Activated naive CD4-positive, alpha-beta T cell treated with anti-CD3 and anti-CD28 coated beads for 36 hours (primary cell): Measurements from ENCODE around the gene TIAM2. TPM values are rescaled to one million over a fixed set of nuclear protein-coding genes. Genes with fewer than 3 reads are reported as not detected.
A peak's percentile ranks its signal among the peaks of the same experiment; 100 is the strongest.
"Not testable (repeated sequence)": the region's sequence is repeated elsewhere in the genome, so short reads cannot be mapped to it uniquely, and the experiment has no call there.

Experiments used
- CTCF ChIA-PET: fragments of 350-600 bp; sonication (Branson Sonifier 250); formaldehyde crosslinking; loops from one replicate; lab custom pipeline; 2021; ENCODE audit warnings: antibody characterized with exemption; lab: Charles Lee
- DNase-seq: peaks from one replicate; pipeline ENCODE4 v3.0.0-alpha.2; 2020
- H3K27ac Mint-ChIP-seq: one replicate; pipeline ENCODE4 v1.8.0; 2021; ENCODE audit warnings: mild to moderate bottlenecking, mixed read lengths
- H3K27me3 Mint-ChIP-seq: one replicate; pipeline ENCODE4 v1.8.0; 2021; ENCODE audit warnings: low read depth, mixed read lengths
- H3K36me3 Mint-ChIP-seq: one replicate; pipeline ENCODE4 v1.8.0; 2021; ENCODE audit warnings: low read depth, mixed read lengths
- H3K4me1 Mint-ChIP-seq: one replicate; pipeline ENCODE4 v1.8.0; 2021; ENCODE audit warnings: low read depth, mixed read lengths
- H3K4me3 Mint-ChIP-seq: one replicate; pipeline ENCODE4 v1.8.0; 2021; ENCODE audit warnings: mild to moderate bottlenecking, moderate library complexity, mixed read lengths
- H3K9me3 Mint-ChIP-seq: one replicate; pipeline ENCODE4 v1.8.0; 2021; ENCODE audit warnings: mixed read lengths
- intact Hi-C: fragments of 100-400 bp; cut with micrococcal nuclease; formaldehyde crosslinking; loops from one replicate; pipeline ENCODE4 v1.15.1; 2023
- total RNA-seq, 2 experiments: library from RNA; stranded (reverse); gene quantifications; one replicate each; pipeline ENCODE4 v1.2.3, GENCODE V29; 2021

Gene TIAM2
- total RNA-seq, 2 experiments from 2014 or later: 1.6 to 3.0 TPM

- H3K27me3 Mint-ChIP-seq: no peaks in the 10 kb centered on the region
- CTCF ChIA-PET: interaction anchor here (0.6 to 1.4 kb wide), 3 partner anchors 26 to 285 kb away, joined by 3 to 6 read pairs (median 4); no protein-coding TSS in a partner anchor
- H3K36me3 Mint-ChIP-seq: no peaks in the 10 kb centered on the region
- H3K27ac Mint-ChIP-seq: no peak overlapping the region
- H3K9me3 Mint-ChIP-seq: no peaks in the 10 kb centered on the region
- no peak for DNase-seq
- H3K4me1 Mint-ChIP-seq: no peaks in the 10 kb centered on the region
- intact Hi-C loops: no loop called here
- no peak overlapping the region for H3K4me3 Mint-ChIP-seq
These were observed 217.7 kb downstream of the TIAM2 start for GRCh38 chr6:155212616-155213380.

GRCh38 chr6:155213611-155214372 is 218.7 kb downstream of the TIAM2 start:
- Mint-ChIP-seq H3K4me1 (no peaks in the 10 kb centered on the region), H3K27me3 (no peaks in the 10 kb centered on the region), H3K9me3 (no peaks in the 10 kb centered on the region), H3K36me3 (no peaks in the 10 kb centered on the region), H3K4me3 (no peak overlapping the region), H3K27ac (no peak overlapping the region)
- DNase-seq: no peak
- CTCF ChIA-PET: interaction anchor here (0.9 to 1.4 kb wide), 3 partner anchors 9 to 286 kb away, joined by 3 to 6 read pairs (median 3); no protein-coding TSS in a partner anchor
- intact Hi-C loops: no loop called here

GRCh38 chr6:155215906-155216305 is 220.8 kb downstream of the TIAM2 start:
- H3K27me3 Mint-ChIP-seq: peaks cover 7% of the 10 kb centered on the region
- no peak overlapping the region for H3K27ac Mint-ChIP-seq
- intact Hi-C loops: no loop called here
- DNase-seq: no peak
- no peaks in the 10 kb centered on the region for H3K36me3 Mint-ChIP-seq
- no peaks in the 10 kb centered on the region for H3K9me3 Mint-ChIP-seq
- CTCF ChIA-PET: interaction anchor here (0.9 kb wide), 1 partner anchor 295 kb away, joined by 3 read pairs; no protein-coding TSS in a partner anchor
- H3K4me1 Mint-ChIP-seq: no peaks in the 10 kb centered on the region
- no peak overlapping the region for H3K4me3 Mint-ChIP-seq

- Mint-ChIP-seq H3K27me3 (peaks cover 7% of the 10 kb centered on the region), H3K4me1 (no peaks in the 10 kb centered on the region), H3K9me3 (no peaks in the 10 kb centered on the region), H3K4me3 (no peak overlapping the region), H3K27ac (no peak overlapping the region), H3K36me3 (no peaks in the 10 kb centered on the region)
- no peak for DNase-seq
- CTCF ChIA-PET: interaction anchor here (0.9 kb wide), 1 partner anchor 296 kb away, joined by 3 read pairs; no protein-coding TSS in a partner anchor
- intact Hi-C loops: no loop called here
These were observed 221.4 kb downstream of the TIAM2 start for GRCh38 chr6:155216312-155217046.

- H3K27me3 Mint-ChIP-seq, intact Hi-C loops, DNase-seq, H3K4me3 Mint-ChIP-seq, H3K9me3 Mint-ChIP-seq, H3K4me1 Mint-ChIP-seq, H3K36me3 Mint-ChIP-seq, H3K27ac Mint-ChIP-seq: not testable (repeated sequence)
- CTCF ChIA-PET: interaction anchor here (1.1 kb wide), 1 partner anchor 30 kb away, joined by 3 read pairs; no protein-coding TSS in a partner anchor
These were observed 223.6 kb downstream of the TIAM2 start for GRCh38 chr6:155218711-155219110.

- no peak overlapping the region for H3K27ac Mint-ChIP-seq
- H3K4me3 Mint-ChIP-seq: no peak overlapping the region
- H3K4me1 Mint-ChIP-seq: peaks cover 13% of the 10 kb centered on the region
- intact Hi-C loops: no loop called here
- peaks cover 7% of the 10 kb centered on the region for H3K27me3 Mint-ChIP-seq
- H3K9me3 Mint-ChIP-seq: no peaks in the 10 kb centered on the region
- CTCF ChIA-PET: interaction anchor here (1.1 kb wide), 1 partner anchor 31 kb away, joined by 3 read pairs; no protein-coding TSS in a partner anchor
- no peaks in the 10 kb centered on the region for H3K36me3 Mint-ChIP-seq
- DNase-seq: no peak
These were observed 224.2 kb downstream of the TIAM2 start for GRCh38 chr6:155219299-155219698.

GRCh38 chr6:155219858-155220301 is 224.8 kb downstream of the TIAM2 start:
- CTCF ChIA-PET: interaction anchor here (0.6 kb wide), 1 partner anchor 42 kb away, joined by 3 read pairs; no protein-coding TSS in a partner anchor
- H3K27me3 Mint-ChIP-seq: peaks cover 7% of the 10 kb centered on the region

GRCh38 chr6:155221086-155221485 is 226.0 kb downstream of the TIAM2 start:
- intact Hi-C loops: loop anchor here (5.0 kb wide), 1 partner anchor 614 kb away; no protein-coding TSS in a partner anchor
- H3K27ac Mint-ChIP-seq: no peak overlapping the region
- H3K4me1 Mint-ChIP-seq: peaks cover 25% of the 10 kb centered on the region
- H3K4me3 Mint-ChIP-seq: no peak overlapping the region
- peaks cover 7% of the 10 kb centered on the region for H3K27me3 Mint-ChIP-seq
- H3K36me3 Mint-ChIP-seq: no peaks in the 10 kb centered on the region
- H3K9me3 Mint-ChIP-seq: no peaks in the 10 kb centered on the region
- no peak for DNase-seq
- CTCF ChIA-PET: interaction anchor here (0.9 kb wide), 1 partner anchor 12 kb away, joined by 3 read pairs; no protein-coding TSS in a partner anchor

More at GRCh38 chr6:155219858-155220301, 224.8 kb downstream of the TIAM2 start:
- H3K4me3 Mint-ChIP-seq: no peak overlapping the region
- H3K9me3 Mint-ChIP-seq: no peaks in the 10 kb centered on the region
- H3K36me3 Mint-ChIP-seq: no peaks in the 10 kb centered on the region
- no peak for DNase-seq
- intact Hi-C loops: loop anchor here (5.0 kb wide), 1 partner anchor 613 kb away; no protein-coding TSS in a partner anchor
- peaks cover 19% of the 10 kb centered on the region for H3K4me1 Mint-ChIP-seq
- no peak overlapping the region for H3K27ac Mint-ChIP-seq

GRCh38 chr6:155222506-155222905 is 227.4 kb downstream of the TIAM2 start:
- Mint-ChIP-seq H3K4me1 (peaks cover 25% of the 10 kb centered on the region), H3K36me3 (no peaks in the 10 kb centered on the region), H3K27me3 (peaks cover 15% of the 10 kb centered on the region), H3K4me3 (no peak overlapping the region), H3K27ac (no peak overlapping the region), H3K9me3 (no peaks in the 10 kb centered on the region)
- DNase-seq: no peak
- CTCF ChIA-PET: interaction anchor here (0.6 to 1.8 kb wide), 4 partner anchors 8 to 354 kb away, joined by 3 to 7 read pairs (median 3); no protein-coding TSS in a partner anchor
- intact Hi-C loops: loop anchor here (5.0 kb wide), 1 partner anchor 615 kb away; no protein-coding TSS in a partner anchor

- Mint-ChIP-seq H3K4me3 (no peak overlapping the region), H3K4me1 (peaks cover 25% of the 10 kb centered on the region), H3K27me3 (peaks cover 18% of the 10 kb centered on the region), H3K9me3 (no peaks in the 10 kb centered on the region), H3K27ac (peak overlapping the region; percentile 74), H3K36me3 (no peaks in the 10 kb centered on the region)
- intact Hi-C loops: loop anchor here (1.0 to 5.0 kb wide), 13 partner anchors 38 to 871 kb away; partner anchors contain the start of genes SCAF8 and TFB1M
- DNase-seq: peak; percentile 82
- CTCF ChIA-PET: interaction anchor here (1.8 kb wide), 1 partner anchor 24 kb away, joined by 7 read pairs; no protein-coding TSS in a partner anchor
These were observed 228.7 kb downstream of the TIAM2 start for GRCh38 chr6:155223646-155224451.
